GM12892 (cell line): Measurements from ENCODE around the gene MRPL32.

ENCODE experiments used
- POLR2A ChIP-seq: IDR thresholded peaks from 2 replicates; pipeline ENCODE4 v1.6.1; 2011; ENCODE audit warnings: low read depth, low read length, control low read depth
- POLR2AphosphoS5 ChIP-seq: IDR thresholded peaks from 2 replicates; pipeline ENCODE4 v1.6.1; 2011; ENCODE audit warnings: low read depth, low read length, control low read depth
- TAF1 ChIP-seq: IDR thresholded peaks from 2 replicates; pipeline ENCODE4 v1.6.1; 2011; ENCODE audit warnings: low read depth, mild to moderate bottlenecking, control low read depth, low read length, borderline replicate concordance

DNA sequence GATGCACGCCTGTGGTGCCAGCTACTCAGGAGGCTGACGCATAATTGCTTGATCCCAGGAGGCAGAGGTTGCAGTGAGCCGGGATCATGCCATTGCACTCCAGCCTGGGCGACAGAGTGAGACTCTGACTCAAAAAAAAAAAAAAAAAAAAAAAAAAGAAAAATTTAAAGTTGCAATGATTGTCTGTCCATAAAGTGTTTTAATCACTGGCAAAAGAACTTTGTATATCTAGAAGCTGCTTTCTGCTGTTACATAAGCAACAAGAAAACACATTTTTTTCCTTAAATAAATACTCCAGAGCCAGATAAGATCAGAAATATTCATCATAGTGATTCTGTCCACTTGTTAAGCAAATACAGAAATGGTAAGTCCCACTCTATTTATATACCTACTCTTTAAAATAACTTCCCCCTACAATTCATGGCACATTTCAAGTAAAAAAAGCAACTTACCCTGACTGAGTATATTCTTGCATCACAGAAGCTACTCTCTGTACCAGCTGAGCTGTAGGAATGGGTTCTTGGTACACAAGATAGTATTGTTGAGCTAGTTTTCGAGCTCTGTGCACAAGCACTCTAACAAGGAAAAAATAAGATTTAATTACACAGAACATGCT is 7.8 kb upstream of the MRPL32 start:
- TF ChIP-seq POLR2AphosphoS5 (no peak), POLR2A (no peak), TAF1 (no peak)
